HG02610 (cell line): ENCODE measurements around the gene EPHA6.
"Not testable (repeated sequence)": the region's sequence is repeated elsewhere in the genome, so short reads cannot be mapped to it uniquely, and the experiment has no call there.

Source experiments
- ATAC-seq: cut with Tn5 transposase; IDR thresholded peaks from one replicate; pipeline ENCODE4 v1.9.1; 2021; ENCODE audit warnings: mild to moderate bottlenecking, moderate library complexity; ENCODE audit not compliant: unreplicated experiment

EPHA6 gene

DNA sequence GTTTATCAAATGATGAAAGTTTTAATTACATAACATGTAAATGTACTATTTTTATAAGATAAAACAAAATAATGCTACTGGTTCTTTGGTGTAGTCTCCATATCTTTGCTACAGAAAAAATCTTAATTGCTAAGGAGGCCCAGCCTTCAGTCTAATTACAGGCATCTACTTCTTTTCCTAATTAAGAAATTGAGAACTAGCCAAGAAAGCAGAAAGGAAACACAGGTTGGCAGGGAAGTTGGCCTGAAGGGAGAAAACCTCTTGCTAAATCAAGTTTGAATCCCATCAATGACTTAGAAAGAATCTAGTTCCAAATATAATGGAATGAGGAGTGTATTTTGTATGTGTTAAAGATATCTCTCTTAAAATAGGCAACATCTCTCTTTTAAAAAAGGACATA, 737.8 kb downstream of the EPHA6 start:
- no peak for ATAC-seq

DNA sequence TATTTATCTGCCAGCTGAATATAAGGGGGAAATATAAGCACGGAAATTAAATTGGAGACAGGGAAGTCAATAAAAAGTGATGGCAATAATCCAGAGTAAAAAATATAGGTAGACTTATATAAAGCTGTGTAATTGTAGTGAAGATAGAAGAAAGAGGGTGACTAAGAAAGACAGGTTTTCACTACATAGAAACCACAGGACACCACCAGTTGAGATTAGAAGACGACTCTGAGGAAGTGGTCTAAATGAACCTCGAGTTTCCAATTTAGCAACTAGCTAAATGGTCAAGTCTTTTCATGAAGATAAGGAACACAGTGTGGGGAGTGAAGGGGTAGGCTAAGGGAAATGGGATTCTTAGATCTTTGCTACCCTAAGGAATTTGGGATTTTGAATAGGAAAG, 761.3 kb downstream of the EPHA6 start:
- ATAC-seq: no peak

DNA sequence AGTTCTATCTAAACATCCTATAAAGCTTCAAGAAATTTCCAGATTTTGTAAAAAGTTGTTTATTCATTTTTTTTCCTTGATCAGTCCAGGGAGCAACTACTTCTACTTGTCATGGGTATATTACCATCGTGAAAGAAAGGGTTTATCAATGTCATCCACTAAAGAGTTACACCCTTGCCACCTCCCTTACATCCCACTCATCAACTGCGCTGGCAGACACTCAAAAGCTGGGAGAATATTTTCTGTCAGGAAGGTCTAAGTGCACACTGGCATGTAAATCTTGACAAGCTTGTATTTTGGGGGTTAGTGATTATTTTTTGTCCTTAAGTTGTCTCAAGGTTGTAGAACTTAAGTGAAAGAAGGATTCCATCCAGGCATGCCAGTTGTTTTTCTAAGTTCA, 761.8 kb downstream of the EPHA6 start:
- ATAC-seq: no peak

DNA sequence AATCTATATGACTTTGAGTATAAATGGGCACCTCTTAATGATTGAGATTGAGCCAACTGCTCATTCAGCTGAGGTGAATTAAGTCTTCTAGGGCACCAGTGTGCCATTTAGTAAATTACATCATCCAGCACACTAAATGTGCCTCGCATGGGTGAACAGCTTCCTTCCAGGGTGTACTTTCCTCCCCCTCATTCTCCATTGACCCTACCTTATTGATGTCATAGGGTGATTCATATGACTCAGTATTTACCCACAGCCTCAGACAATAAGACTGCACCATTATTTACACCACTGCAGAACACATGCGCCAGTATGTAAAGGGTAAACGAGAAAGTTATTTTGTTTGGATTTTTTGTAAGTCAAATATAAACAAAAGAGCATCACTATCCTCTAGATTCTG, 765.0 kb downstream of the EPHA6 start:
- no peak for ATAC-seq

DNA sequence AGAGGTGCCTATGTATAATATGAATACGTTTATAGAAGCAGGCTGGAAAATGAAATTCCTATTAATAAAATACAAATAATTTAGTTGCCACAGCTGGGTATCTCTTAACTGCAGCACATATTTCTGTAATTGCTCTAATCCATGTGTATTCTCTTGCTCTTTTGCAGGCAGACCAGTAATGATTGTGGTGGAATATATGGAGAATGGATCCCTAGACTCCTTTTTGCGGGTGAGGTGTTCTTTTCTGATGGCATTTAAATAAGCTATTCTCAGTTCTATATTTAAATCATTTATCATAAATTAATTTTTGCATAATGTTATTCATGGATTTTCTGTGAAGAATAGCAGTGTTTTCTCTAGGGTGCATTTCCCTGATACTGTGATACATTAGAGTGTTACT, 796.2 kb downstream of the EPHA6 start:
- ATAC-seq: no peak

DNA sequence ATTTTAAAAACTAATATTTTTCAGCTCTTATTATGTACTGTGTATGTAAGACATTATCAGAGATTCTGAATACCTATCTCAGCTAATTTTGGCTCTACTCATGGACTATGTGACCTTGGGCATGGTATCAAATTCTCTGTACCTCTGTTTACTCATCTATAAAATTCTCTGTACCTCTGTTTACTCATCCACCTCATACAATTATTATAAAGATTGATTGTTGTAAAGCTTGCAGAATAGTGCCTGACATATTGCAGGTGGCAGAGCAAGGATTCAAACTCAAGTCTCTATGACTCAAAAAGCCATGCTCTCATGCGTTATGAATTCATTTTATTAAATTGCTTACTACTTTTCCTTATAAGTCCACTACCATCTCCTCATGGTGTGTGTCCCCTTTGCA, 798.2 kb downstream of the EPHA6 start:
- no peak for ATAC-seq

DNA sequence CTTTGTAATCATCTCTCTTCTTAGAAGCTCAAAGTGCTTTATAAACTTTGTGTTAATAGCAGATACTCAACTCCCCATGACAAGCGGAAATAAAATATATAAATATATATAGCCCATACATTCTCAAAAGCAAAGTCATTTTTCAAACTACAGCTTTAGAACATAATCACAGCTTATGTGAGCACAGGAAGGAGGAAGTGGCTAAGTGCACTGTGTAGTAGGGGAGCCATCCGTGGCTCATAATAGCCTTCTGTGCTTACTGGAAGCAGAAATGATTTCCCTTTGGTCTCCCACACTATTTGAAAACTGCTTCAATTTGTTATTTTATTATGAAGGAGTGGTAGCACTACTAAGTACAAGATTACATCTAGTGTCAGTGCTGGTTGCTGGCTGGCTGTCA, 798.7 kb downstream of the EPHA6 start:
- no peak for ATAC-seq

DNA sequence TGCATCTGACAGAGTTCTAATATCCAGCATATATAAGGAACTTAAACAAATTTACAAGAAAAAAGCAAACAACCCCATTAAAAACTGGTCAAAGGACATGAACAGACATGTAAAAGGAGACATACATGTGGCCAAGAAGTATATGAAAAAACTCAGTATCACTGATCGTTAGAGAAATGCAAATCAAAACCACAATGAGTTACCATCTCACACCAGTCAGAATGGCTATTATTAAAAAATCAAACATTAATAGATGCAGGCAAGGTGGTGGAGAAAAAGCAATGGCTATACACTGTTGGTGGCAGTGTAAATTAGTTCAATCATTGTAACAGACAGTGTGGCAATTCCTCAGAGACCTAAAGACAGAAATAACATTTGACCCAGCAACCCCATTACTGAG, 806.1 kb downstream of the EPHA6 start:
- not testable (repeated sequence) for ATAC-seq

DNA sequence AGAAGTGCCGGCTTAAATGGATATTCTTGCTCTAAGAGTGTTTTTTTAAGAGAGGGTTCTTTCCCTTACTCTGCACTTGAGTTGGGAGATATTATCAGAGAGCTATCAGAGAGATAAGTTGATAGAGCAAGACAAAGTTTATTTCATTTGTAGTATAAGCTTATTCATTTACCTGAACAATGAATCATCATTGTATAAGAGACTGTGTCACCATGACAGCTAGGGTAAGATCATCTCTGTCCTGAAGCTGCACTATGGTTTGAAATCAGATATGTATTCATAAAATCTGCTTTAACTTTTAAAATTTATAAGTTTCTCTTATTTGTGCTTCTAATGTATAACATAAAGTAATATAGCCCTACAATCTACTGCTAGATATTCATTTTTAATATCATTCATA, 822.1 kb downstream of the EPHA6 start:
- no peak for ATAC-seq

DNA sequence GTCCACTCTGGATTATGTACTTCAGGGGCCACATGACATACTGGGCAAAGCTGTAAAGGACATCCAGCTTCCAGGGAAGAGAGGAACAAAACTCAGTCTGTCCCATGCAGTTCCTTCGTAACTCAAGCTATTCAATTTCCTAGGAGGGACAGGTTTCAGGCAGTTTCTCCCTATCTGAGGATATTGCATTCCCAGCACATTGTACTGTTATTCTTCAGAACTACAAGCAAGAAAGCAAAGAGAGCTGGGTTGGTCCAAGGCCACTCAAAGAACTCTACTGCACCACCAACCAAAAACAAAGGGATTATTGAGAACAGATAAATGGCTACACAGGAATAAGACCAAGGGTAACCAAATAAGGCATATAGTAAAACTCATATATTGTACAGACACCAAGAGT, 832.5 kb downstream of the EPHA6 start:
- ATAC-seq: no peak

DNA sequence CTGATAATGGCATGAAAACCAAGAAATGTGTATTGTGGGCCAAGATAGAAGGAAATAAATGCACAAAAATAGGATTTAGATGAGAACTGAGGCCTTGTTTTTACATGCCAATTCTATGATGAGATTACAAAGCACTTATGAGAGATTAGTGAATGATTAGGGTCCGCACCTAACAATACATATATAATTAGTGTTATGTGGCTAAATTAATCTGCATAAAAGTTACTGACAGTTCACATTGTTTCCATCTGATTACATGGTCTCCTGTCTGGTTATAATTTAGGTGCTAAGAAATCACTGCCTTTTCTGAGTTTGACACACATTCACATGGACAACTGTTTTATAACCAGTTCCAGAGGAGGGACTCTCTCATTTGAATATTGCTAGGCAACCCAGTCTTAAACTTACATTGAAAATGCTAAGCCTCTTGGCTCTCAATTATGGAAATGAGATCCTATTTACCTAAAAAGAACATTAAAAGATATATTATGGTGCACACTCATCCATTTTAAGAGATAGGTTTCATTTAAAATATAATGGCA, 833.1 kb downstream of the EPHA6 start:
- ATAC-seq: no peak

DNA sequence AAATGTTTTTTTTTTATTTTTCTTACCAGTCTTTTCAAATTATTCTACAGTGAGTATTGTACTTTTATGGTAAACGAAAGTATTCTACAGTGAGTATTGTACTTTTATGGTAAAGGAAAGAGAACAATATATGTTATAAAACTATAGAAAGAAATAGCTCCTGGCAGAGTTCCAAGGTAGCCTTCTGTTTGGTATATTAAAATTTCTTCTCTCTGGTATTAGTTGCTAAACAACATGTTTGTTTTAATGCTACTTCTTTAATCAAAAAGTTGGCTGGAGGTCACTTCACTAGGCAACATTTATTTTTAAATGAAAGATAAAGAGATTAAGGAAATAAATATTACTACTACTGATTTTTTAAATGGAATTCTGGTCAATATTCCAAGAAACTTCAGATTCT, 841.6 kb downstream of the EPHA6 start:
- no peak for ATAC-seq

DNA sequence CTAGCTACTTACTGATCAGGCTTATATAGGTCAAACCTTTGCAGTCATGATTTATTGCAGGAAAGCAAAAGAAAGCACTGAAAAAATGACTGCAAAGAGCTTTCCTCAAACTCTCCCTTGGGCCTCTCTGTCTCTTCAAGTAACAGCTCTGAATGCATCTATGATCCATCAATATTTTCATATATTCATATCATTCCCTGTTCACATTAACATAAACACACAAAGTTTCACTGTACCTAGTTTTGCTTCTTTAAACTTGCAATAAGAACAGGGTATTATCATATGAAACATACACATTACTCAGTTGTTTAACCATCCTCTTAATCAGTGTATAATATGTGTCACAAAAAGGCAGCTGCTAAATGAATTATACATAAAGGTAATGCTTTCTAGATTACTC, 842.2 kb downstream of the EPHA6 start:
- no peak for ATAC-seq

DNA sequence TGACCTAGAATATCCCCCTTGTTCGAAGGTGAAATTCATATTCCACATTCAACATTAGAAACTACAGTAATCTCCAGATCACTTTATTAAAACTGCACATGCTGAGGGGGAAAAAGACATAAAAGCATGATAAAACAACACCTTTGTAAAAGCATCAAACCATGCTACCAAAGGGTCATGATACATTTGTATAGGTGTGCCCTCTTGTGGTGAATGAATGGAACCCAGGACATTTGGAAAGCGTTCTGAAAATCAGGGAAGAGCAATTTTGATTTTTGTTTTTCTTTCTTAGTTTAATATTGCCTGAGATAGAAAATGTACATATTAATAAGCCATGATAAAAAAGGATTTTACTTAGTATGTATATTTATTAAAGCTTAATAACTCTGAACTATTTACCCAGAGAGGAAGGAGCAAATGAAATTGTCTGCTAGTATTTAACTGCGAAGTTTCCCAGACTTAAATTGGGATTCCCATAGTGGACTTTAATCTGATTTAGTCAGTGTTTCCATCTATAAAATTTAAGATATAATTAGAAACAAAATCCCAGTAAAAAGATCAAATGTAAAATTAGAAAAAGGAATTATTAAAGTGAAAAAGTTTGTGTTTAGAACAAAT, 844.4 kb downstream of the EPHA6 start:
- ATAC-seq: no peak

DNA sequence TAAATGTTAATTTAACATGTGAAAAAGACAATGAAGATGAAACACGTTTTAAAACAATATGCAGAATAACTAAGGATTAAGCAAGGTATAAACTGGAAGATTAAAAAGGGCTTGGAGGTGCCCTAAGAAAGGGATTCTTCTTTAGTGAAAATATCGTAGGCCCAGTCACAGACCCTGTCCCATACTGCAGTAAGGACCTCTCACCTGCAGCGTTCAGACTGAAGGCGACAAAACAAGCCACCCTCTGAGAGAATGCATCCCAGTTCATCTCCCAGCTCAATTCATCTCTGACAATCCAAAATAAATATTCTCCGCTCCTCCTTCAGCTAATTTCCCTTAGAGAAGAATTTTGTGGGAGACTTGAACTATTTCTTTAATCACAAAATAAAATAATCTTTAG, 847.9 kb downstream of the EPHA6 start:
- no peak for ATAC-seq

DNA sequence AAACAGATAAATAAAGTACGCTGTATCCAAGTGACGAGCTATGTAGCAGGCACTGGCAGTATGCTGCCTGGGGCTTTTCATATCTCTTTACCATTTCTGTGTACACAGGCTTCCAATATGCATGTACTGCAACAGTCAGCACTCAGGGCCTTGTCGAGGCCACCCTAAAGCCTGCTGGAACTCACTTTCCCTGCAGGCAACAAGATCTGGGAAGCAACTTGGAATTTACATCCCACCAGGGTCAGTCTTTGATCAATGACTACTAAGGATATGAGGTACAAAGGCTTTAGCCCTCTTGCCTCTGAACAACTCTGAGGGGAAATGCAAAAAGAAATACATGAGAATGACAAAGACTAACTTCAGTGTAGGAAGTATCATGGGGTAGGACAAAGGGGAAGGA, 848.4 kb downstream of the EPHA6 start:
- ATAC-seq: no peak

DNA sequence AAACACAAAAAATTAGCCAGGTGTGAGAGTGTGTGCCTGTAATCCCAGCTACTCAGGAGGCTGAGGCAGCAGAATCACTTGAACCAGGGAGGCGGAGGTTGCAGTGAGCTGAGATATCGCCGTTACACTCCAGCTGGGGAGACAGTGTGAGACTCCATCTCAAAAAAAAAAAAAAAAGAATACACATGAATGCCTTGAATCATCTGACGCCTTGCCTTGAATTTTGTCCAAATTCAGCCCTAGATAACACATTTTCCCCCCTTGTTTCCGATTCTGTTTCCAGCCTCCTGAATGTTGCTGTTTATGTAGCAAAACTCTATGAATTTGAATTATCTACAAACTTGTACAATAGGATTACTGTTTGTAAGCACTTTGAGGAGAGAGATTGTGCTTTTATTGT, 851.5 kb downstream of the EPHA6 start:
- no peak for ATAC-seq

DNA sequence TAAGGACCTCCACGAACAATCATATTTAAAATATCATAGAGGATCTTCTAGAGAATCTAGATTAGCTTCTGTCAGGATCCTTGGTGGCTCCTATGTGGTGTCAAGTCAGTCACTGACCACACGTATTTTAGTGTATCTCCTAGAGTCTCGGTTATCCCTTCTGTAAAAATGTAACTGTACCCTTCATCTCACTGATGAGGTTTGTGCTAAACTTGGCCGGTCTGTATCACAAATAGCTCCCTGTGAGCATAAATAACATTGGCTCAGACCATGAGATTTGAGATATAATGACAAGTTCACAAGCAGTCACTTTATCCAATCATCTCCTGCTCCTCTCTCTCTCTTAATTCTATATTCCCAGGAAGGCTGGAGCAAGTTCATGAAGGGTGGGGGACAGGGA, 856.6 kb downstream of the EPHA6 start:
- no peak for ATAC-seq

DNA sequence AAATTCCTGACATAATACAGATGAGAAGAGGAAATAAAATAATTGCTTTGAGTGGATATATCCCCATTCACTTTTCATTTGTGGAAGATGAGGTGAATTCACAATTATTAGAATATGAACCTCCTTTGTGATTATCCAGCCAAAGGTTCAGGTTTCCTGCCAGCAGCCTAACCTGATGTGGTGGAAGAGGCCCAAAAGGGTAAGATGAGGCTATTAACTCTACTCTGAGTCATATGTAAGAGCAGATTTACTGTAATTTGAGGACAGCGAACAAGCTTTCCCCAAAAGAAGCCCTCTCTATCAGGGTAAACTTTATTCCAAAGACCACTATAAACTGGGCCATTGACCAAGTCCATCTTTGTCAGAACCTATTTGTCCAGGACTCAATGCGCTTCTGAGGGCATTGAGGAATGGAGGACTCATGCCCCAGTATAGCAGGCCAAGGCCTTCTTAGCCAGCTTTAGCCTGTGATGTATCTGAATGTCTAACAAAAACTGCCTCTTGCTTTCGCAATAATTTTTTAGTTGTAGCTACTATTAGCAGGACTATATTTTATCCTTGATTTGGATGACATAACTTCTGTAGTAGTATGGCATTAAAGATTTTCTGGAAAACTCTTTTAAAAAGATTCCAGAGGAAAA, 859.1 kb downstream of the EPHA6 start:
- ATAC-seq: no peak

DNA sequence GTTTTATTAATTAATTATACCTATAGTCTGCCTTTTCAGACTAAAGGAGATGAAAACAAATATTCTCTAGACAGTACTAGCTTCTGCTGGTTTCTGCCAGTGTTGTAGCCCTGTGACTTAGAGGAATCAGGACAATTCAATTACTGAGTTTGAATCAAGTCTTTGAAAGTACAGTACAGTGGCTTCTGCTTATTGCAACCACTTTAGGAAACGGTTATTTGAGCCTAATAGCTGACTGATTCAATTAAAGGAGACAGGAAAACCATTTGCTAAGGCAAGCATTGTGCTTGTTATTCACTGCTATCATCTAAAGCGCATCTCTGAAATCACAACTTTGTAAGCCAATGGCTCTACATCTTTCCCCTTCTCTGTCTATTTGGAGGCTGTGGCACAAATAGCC, 860.1 kb downstream of the EPHA6 start:
- ATAC-seq: no peak

DNA sequence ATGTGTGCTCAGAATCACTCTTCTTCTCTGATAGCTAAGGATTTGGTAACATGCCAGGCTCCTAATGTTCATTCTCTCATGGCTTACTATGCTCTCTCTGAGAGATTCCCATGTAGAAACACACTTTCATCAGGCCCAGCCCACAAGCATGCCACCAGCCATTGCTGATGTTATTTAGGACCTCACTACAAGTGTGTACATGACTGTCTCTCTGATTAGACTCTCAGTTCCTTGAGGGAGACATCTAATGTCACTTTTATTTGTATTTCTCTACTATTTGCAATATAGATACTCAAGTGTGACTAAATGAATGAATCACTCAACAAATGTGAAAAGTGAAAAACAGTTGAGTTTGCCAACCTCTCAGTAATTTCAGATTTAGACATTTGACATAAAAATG, 865.8 kb downstream of the EPHA6 start:
- ATAC-seq: no peak

DNA sequence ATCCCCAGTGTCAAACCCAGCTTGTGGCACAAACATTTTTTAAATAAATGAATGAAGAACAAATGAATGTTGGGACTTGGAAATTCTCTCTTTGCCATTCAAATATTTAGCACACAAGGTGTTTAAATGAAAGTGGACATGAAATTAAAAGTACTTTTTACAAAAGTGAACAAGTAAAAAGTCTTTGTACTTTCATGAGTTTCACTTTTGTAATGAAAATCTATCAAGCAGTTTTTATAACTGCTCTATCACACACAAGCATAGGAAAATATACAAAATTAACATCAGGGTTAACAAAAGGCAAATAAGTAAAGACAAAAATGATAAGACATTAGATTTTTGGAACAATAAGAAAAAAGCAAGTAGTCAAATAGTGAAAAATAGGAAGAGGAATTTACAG, 866.3 kb downstream of the EPHA6 start:
- no peak for ATAC-seq

DNA sequence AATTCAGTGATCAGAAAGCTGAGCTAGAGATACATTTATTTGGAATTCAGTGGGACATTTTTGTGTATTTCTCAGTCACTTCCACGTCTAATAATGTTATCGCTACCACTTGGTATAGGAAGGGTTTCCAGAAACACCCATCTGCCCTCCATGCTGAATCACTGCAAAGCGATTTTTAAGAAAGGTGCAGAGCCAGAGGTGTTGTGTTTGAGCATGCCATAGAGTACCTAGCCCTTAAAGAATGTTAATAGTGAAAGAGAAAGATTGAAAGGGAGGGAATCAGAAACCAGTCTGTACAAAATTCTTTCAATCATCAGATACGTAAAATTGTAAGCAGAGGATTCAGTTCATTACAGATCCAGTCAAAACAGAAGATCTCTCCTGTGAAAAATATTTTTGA, 870.1 kb downstream of the EPHA6 start:
- ATAC-seq: no peak
